Activated B cell treated with CpG ODN at 0.5 μM for 24 hours (primary cell): ENCODE results near the gene UBXN1. TPM values are rescaled to one million over a fixed set of nuclear protein-coding genes. Genes with fewer than 3 reads are reported as not detected.

Experiments used
- ATAC-seq: fragments of 200-7000 bp; cut with Tn5 transposase; one replicate; pipeline ENCODE4 v1.10.0; 2021; ENCODE audit warnings: low read depth, mild to moderate bottlenecking, moderate library complexity
- CTCF ChIA-PET: fragments of 350-600 bp; sonication (Branson Sonifier 250); formaldehyde crosslinking; loops from one replicate; lab custom pipeline; 2021; ENCODE audit warnings: antibody characterized with exemption; lab: Charles Lee
- POLR2A ChIA-PET: fragments of 350-600 bp; sonication (Branson Sonifier 250); formaldehyde crosslinking; loops from one replicate; lab custom pipeline; 2021; ENCODE audit warnings: antibody characterized with exemption; lab: Charles Lee
- DNase-seq: peaks from one replicate; pipeline ENCODE4 v3.0.0; 2022
- H3K27ac Mint-ChIP-seq: one replicate; pipeline ENCODE4 v1.8.0; 2020; ENCODE audit warnings: mixed read lengths
- H3K27me3 Mint-ChIP-seq: one replicate; pipeline ENCODE4 v1.8.0; 2021; ENCODE audit warnings: mixed read lengths
- H3K36me3 Mint-ChIP-seq: one replicate; pipeline ENCODE4 v1.8.0; 2021; ENCODE audit warnings: low read depth, mixed read lengths
- H3K4me1 Mint-ChIP-seq: one replicate; pipeline ENCODE4 v1.8.0; 2021; ENCODE audit warnings: mixed read lengths
- H3K4me3 Mint-ChIP-seq: one replicate; pipeline ENCODE4 v1.8.0; 2020; ENCODE audit warnings: mild to moderate bottlenecking, mixed read lengths
- H3K9me3 Mint-ChIP-seq: one replicate; pipeline ENCODE4 v1.8.0; 2020; ENCODE audit warnings: mixed read lengths
- CTCF ChIP-seq: fragments of 200-600 bp; IDR thresholded peaks from one replicate; pipeline ENCODE4 v1.8.0; 2022; ENCODE audit warnings: antibody characterized with exemption, mild to moderate bottlenecking
- intact Hi-C: fragments of 100-400 bp; cut with micrococcal nuclease; formaldehyde crosslinking; loops from one replicate; pipeline ENCODE4 v1.15.1; 2024
- total RNA-seq: library from RNA; stranded (reverse); gene quantifications from 2 replicates; pipeline ENCODE4 v1.2.3, GENCODE V29; 2022

Gene UBXN1
- total RNA-seq: 204 and 205 TPM in 2 replicates

GRCh38 chr11:62678770-62679696 lies at the start of gene UBXN1:
Gene UBXN1 (minus strand): TSS chr11:62679073. CDS start chr11:62678923, 150 bp downstream.
- H3K4me3 Mint-ChIP-seq: peak within 1 kb of the TSS; percentile 91
- TF ChIP-seq CTCF: no peak
- H3K27ac Mint-ChIP-seq: peak within 1 kb of the TSS; percentile 96
- ChIA-PET CTCF (interaction anchor here (1.9 to 2.3 kb wide), 3 partner anchors 10 to 202 kb away, joined by 4 to 21 read pairs (median 7); partner anchors contain the start of genes LRRN4CL and SLC3A2), POLR2A (interaction anchor here (0.5 to 9.2 kb wide), 21 partner anchors 7 to 202 kb away, joined by 3 to 175 read pairs (median 6); partner anchors contain the start of genes B3GAT3, BSCL2, C11orf98 and CSKMT)
- ATAC-seq: peak; percentile 74
- H3K27me3 Mint-ChIP-seq: no peaks in the 10 kb centered on the region
- intact Hi-C loops: loop anchor here (1.0 to 2.0 kb wide), 6 partner anchors 8 to 49 kb away; partner anchors contain the start of genes BSCL2, C11orf98, CSKMT and GANAB
- peaks cover 41% of the 10 kb centered on the region for H3K4me1 Mint-ChIP-seq
- DNase-seq: peak; percentile 77
- H3K36me3 Mint-ChIP-seq: peaks cover 39% of the 10 kb centered on the region
- H3K9me3 Mint-ChIP-seq: no peaks in the 10 kb centered on the region

GRCh38 chr11:62728171-62728988 lies 49.5 kb upstream of the UBXN1 start, which contains the start of gene TTC9C:
Gene TTC9C (plus strand): TSS chr11:62728486. CDS start chr11:62728849, 363 bp downstream.
- Mint-ChIP-seq H3K36me3 (peaks cover 64% of the 10 kb centered on the region), H3K4me1 (peaks cover 59% of the 10 kb centered on the region), H3K27me3 (no peaks in the 10 kb centered on the region), H3K27ac (peak within 1 kb of the TSS; percentile 98), H3K4me3 (peak within 1 kb of the TSS; percentile 98), H3K9me3 (no peaks in the 10 kb centered on the region)
- TF ChIP-seq CTCF: no peak
- DNase-seq: peak; percentile 72
- peak; percentile 29 for ATAC-seq
- intact Hi-C loops: loop anchor here (1.0 to 2.0 kb wide), 6 partner anchors 26 to 153 kb away; partner anchors contain the start of genes UBXN1, UQCC3 and ZBTB3
- CTCF ChIA-PET: interaction anchor here (0.8 to 1.2 kb wide), 5 partner anchors 25 to 136 kb away, joined by 3 to 7 read pairs (median 3); partner anchors contain the start of gene ZBTB3
- POLR2A ChIA-PET: interaction anchor here (0.6 to 8.9 kb wide), 42 partner anchors 9 to 1498 kb away, joined by 3 to 193 read pairs (median 6); partner anchors contain the start of genes B3GAT3, BSCL2, C11orf98 and CSKMT

GRCh38 chr11:62727872-62728170 lies 48.9 kb upstream of the UBXN1 start:
- ChIA-PET CTCF (interaction anchor here (0.6 to 1.1 kb wide), 6 partner anchors 26 to 303 kb away, joined by 3 to 4 read pairs (median 3); partner anchors contain the start of genes TUT1, WDR74 and ZBTB3), POLR2A (interaction anchor here (0.5 to 8.9 kb wide), 57 partner anchors 9 to 1498 kb away, joined by 3 to 193 read pairs (median 6); partner anchors contain the start of genes B3GAT3, BSCL2, C11orf98 and CSKMT)
- Mint-ChIP-seq H3K9me3 (no peaks in the 10 kb centered on the region), H3K36me3 (peaks cover 64% of the 10 kb centered on the region), H3K27ac (peak overlapping the region; percentile 98), H3K27me3 (no peaks in the 10 kb centered on the region), H3K4me3 (peak overlapping the region; percentile 98), H3K4me1 (peaks cover 54% of the 10 kb centered on the region)
- peak; percentile 67 for DNase-seq
- ATAC-seq: peak; percentile 58
- no peak for TF ChIP-seq CTCF
- intact Hi-C loops: loop anchor here (1.0 to 2.0 kb wide), 13 partner anchors 19 to 153 kb away; partner anchors contain the start of genes GANAB, INTS5, TAF6L and TMEM179B

- CTCF ChIA-PET: interaction anchor here (0.6 to 1.1 kb wide), 5 partner anchors 26 to 302 kb away, joined by 3 to 4 read pairs (median 3); partner anchors contain the start of genes TUT1, WDR74 and ZBTB3
- TF ChIP-seq CTCF: no peak
- POLR2A ChIA-PET: interaction anchor here (0.5 to 8.9 kb wide), 56 partner anchors 8 to 1372 kb away, joined by 3 to 193 read pairs (median 6); partner anchors contain the start of genes B3GAT3, BSCL2, C11orf98 and CSKMT
- peak within 1 kb of the TSS; percentile 98 for H3K27ac Mint-ChIP-seq
- H3K36me3 Mint-ChIP-seq: peaks cover 67% of the 10 kb centered on the region
- peaks cover 55% of the 10 kb centered on the region for H3K4me1 Mint-ChIP-seq
- peak; percentile 97 for DNase-seq
- peak within 1 kb of the TSS; percentile 98 for H3K4me3 Mint-ChIP-seq
- H3K27me3 Mint-ChIP-seq: no peaks in the 10 kb centered on the region
- H3K9me3 Mint-ChIP-seq: no peaks in the 10 kb centered on the region
- peak; percentile 84 for ATAC-seq
- intact Hi-C loops: loop anchor here (1.0 to 2.0 kb wide), 7 partner anchors 18 to 136 kb away; partner anchors contain the start of genes GANAB, INTS5, TAF6L and TMEM179B
Measured at GRCh38 chr11:62727165-62727871, 48.4 kb upstream of the UBXN1 start, which contains the start of gene HNRNPUL2. Gene HNRNPUL2 (minus strand): TSS chr11:62727457. CDS start chr11:62727156, 301 bp downstream.
